GM12878 (cell line): Measurements from ENCODE around the gene STARD5. TPM values are rescaled to one million over a fixed set of nuclear protein-coding genes. Genes with fewer than 3 reads are reported as not detected.

ENCODE experiments used
- ASH2L ChIP-seq: fragments of 300-600, 200-600 bp; sonication (generic); IDR thresholded peaks from 2 replicates; pipeline ENCODE4 v1.6.1; 2017; ENCODE audit warnings: low read depth, mild to moderate bottlenecking, borderline replicate concordance
- CREM ChIP-seq: IDR thresholded peaks from 2 replicates; pipeline ENCODE4 v1.6.1; 2014; ENCODE audit warnings: antibody characterized with exemption, low read depth
- FOXK2 ChIP-seq: fragments of 450-650 bp; IDR thresholded peaks from 2 replicates; pipeline ENCODE4 v1.6.1; 2017; ENCODE audit warnings: mild to moderate bottlenecking, moderate library complexity
- HDAC6 ChIP-seq: fragments of 200-600 bp; sonication (generic); IDR thresholded peaks from one replicate; pipeline ENCODE4 v1.8.0; 2017; ENCODE audit warnings: antibody characterized with exemption; ENCODE audit not compliant: unreplicated experiment
- IRF4 ChIP-seq: IDR thresholded peaks from 2 replicates; pipeline ENCODE4 v1.6.1; 2011; ENCODE audit warnings: low read depth, low read length
- MLLT1 ChIP-seq: fragments of 450-650 bp; IDR thresholded peaks from 2 replicates; pipeline ENCODE4 v1.6.1; 2016; ENCODE audit warnings: mild to moderate bottlenecking
- MYC ChIP-seq: IDR thresholded peaks from 2 replicates; pipeline ENCODE4 v1.6.1; 2011; ENCODE audit warnings: mild to moderate bottlenecking, low read length, moderate library complexity, inconsistent platforms; ENCODE audit not compliant: insufficient read depth, insufficient replicate concordance, insufficient read length, severe bottlenecking
- SKIL ChIP-seq: fragments of 450-650 bp; IDR thresholded peaks from 2 replicates; pipeline ENCODE4 v1.6.1; 2017; ENCODE audit warnings: mild to moderate bottlenecking, low read depth, inconsistent platforms; ENCODE audit not compliant: poor library complexity, severe bottlenecking
- SMAD1 ChIP-seq: fragments of 450-650 bp; IDR thresholded peaks from 2 replicates; pipeline ENCODE4 v1.6.1; 2018; ENCODE audit warnings: mild to moderate bottlenecking, low read depth; ENCODE audit not compliant: partially characterized antibody
- TBL1XR1 ChIP-seq: IDR thresholded peaks from 2 replicates; pipeline ENCODE4 v1.6.1; 2012; ENCODE audit warnings: low read depth, low read length, improper control_type of control experiment
- ZNF207 ChIP-seq: fragments of 450-650 bp; IDR thresholded peaks from 2 replicates; pipeline ENCODE4 v1.6.1; 2014; ENCODE audit warnings: antibody characterized with exemption, mild to moderate bottlenecking, borderline replicate concordance
- ZNF622 ChIP-seq: fragments of 450-650 bp; IDR thresholded peaks from 2 replicates; pipeline ENCODE4 v1.6.1; 2017; ENCODE audit warnings: mild to moderate bottlenecking, inconsistent platforms
- ZSCAN29 ChIP-seq: fragments of 450-650 bp; IDR thresholded peaks from 2 replicates; pipeline ENCODE4 v1.6.1; 2017; ENCODE audit warnings: mild to moderate bottlenecking, moderate library complexity
- polyA plus RNA-seq, 11 experiments: library from polyadenylated mRNA; depleted of rRNA in 4 of 11; unstranded in 6 of 11; stranded (reverse) in 5 of 11; fragments of >200 nt; fragmentation: Nextera tagmentation in 4 of 11; fragmentation: Illumina TruSeq in 1 of 11; extraction: Ambion mirVana in 4 of 11; extraction: Trizol in 1 of 11; gene quantifications; 1 replicate in 1 of 11; 2 replicates in 10 of 11; pipeline versions ENCODE4 v1.2.1 to v1.2.3, GENCODE V29; 2011 to 2016; ENCODE audit warnings: inconsistent platforms in 2 of 11, missing spikeins in 2 of 11, low read depth in 1 of 11
- total RNA-seq, 4 experiments: library from RNA; depleted of rRNA in 3 of 4; stranded (reverse); fragments of >200 nt in 3 of 4; fragmentation: Illumina TruSeq in 1 of 4; extraction: Trizol in 1 of 4; gene quantifications; 2 replicates each; pipeline versions ENCODE4 v1.2.1 to v1.2.3, GENCODE V29; 2013 to 2021
- TF ChIP-seq, protein P1 (sequence below): fragments of 450-650 bp; IDR thresholded peaks from 2 replicates; pipeline ENCODE4 v1.6.1; 2014; ENCODE audit warnings: mild to moderate bottlenecking

Gene STARD5
- total and polyA plus RNA-seq, 10 of the 15 experiments (the other 5 are each of a cell fraction or from before 2014, with no cell fraction given) = 2.3 to 9.4 (median 4.7) TPM

- no peak for TF ChIP-seq MLLT1
- no peak for TF ChIP-seq ZNF622
- TF ChIP-seq ZSCAN29 = no peak
- TF ChIP-seq FOXK2 = no peak
- TF ChIP-seq CREM = no peak
- TF ChIP-seq SMAD1 = no peak
- TF ChIP-seq IRF4 = no peak
- no peak for TF ChIP-seq ZNF207
- no peak for TF ChIP-seq ASH2L
- TF ChIP-seq, protein P1, sequence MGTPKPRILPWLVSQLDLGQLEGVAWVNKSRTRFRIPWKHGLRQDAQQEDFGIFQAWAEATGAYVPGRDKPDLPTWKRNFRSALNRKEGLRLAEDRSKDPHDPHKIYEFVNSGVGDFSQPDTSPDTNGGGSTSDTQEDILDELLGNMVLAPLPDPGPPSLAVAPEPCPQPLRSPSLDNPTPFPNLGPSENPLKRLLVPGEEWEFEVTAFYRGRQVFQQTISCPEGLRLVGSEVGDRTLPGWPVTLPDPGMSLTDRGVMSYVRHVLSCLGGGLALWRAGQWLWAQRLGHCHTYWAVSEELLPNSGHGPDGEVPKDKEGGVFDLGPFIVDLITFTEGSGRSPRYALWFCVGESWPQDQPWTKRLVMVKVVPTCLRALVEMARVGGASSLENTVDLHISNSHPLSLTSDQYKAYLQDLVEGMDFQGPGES = no peak
- no peak for TF ChIP-seq MYC
- TF ChIP-seq HDAC6 = no peak
- no peak for TF ChIP-seq SKIL
- no peak for TF ChIP-seq TBL1XR1
Measured at GRCh38 chr15:81280696-81281455, 43.1 kb downstream of the STARD5 start (continued).
